ENCODE data around the gene CYP1B1.

Gene CYP1B1

GRCh38 chr2:38098421-38099098, 22.6 kb upstream of the CYP1B1 start:
- Histone ChIP-seq H3K4me1 (ENCODE audit: insufficient read depth, low read length, severe bottlenecking) (no peaks in the 10 kb centered on the region), H3K9me2 (ENCODE audit: low read depth, low read length) (no peaks in the 10 kb centered on the region), H3K9ac (ENCODE audit: low read length) (no peak overlapping the region), H2AFZ (ENCODE audit: low read length) (no peak overlapping the region), H3K36me3 (ENCODE audit: insufficient read depth, low read length) (no peaks in the 10 kb centered on the region), H3K79me2 (ENCODE audit: insufficient read depth, low read length) (no peaks in the 10 kb centered on the region), H3K4me3 (ENCODE audit: low read depth, low read length, poor library complexity, severe bottlenecking) (no peak overlapping the region), H4K20me1 (ENCODE audit: insufficient read depth, low read length) (no peaks in the 10 kb centered on the region), H3K9me3 (ENCODE audit: low read length) (no peaks in the 10 kb centered on the region), H3F3A (ENCODE audit: insufficient read depth, low read length) (no peaks in the 10 kb centered on the region), H3K27ac (ENCODE audit: low read depth, low read length, poor library complexity, severe bottlenecking) (no peak overlapping the region), H3K4me2 (ENCODE audit: low read length) (no peak overlapping the region), H3K27me3 (ENCODE audit: insufficient read depth, low read length) (no peaks in the 10 kb centered on the region)
- TF ChIP-seq EZH2 (IDR thresholded peaks at IDR 0.05; ENCODE audit: borderline replicate concordance, low read length) (no peak), CTCF (IDR thresholded peaks at IDR 0.05; ENCODE audit: low read length) (no peak)

- Histone ChIP-seq H4K20me1 (ENCODE audit: insufficient read depth, low read length) (no peaks in the 10 kb centered on the region), H3K9me2 (ENCODE audit: low read depth, low read length) (no peaks in the 10 kb centered on the region), H3K36me3 (ENCODE audit: insufficient read depth, low read length) (no peaks in the 10 kb centered on the region), H3K4me2 (ENCODE audit: low read length) (no peak overlapping the region), H3K9ac (ENCODE audit: low read length) (no peak overlapping the region), H3F3A (ENCODE audit: insufficient read depth, low read length) (no peaks in the 10 kb centered on the region), H3K9me3 (ENCODE audit: low read length) (no peaks in the 10 kb centered on the region), H3K4me1 (ENCODE audit: insufficient read depth, low read length, severe bottlenecking) (no peaks in the 10 kb centered on the region), H2AFZ (ENCODE audit: low read length) (no peak overlapping the region), H3K27ac (ENCODE audit: low read depth, low read length, poor library complexity, severe bottlenecking) (no peak overlapping the region), H3K27me3 (ENCODE audit: insufficient read depth, low read length) (no peaks in the 10 kb centered on the region), H3K79me2 (ENCODE audit: insufficient read depth, low read length) (no peaks in the 10 kb centered on the region), H3K4me3 (ENCODE audit: low read depth, low read length, poor library complexity, severe bottlenecking) (no peak overlapping the region)
- TF ChIP-seq EZH2 (IDR thresholded peaks at IDR 0.05; ENCODE audit: borderline replicate concordance, low read length) (no peak), CTCF (IDR thresholded peaks at IDR 0.05; ENCODE audit: low read length) (no peak)
Observed at GRCh38 chr2:38097988-38098385, 22.0 kb upstream of the CYP1B1 start.

GRCh38 chr2:38097258-38097987, 21.5 kb upstream of the CYP1B1 start:
- Histone ChIP-seq H3K9me3 (ENCODE audit: low read length) (no peaks in the 10 kb centered on the region), H3K9ac (ENCODE audit: low read length) (no peak overlapping the region), H3K9me2 (ENCODE audit: low read depth, low read length) (no peaks in the 10 kb centered on the region), H3F3A (ENCODE audit: insufficient read depth, low read length) (no peaks in the 10 kb centered on the region), H3K79me2 (ENCODE audit: insufficient read depth, low read length) (no peaks in the 10 kb centered on the region), H3K36me3 (ENCODE audit: insufficient read depth, low read length) (no peaks in the 10 kb centered on the region), H3K4me1 (ENCODE audit: insufficient read depth, low read length, severe bottlenecking) (no peaks in the 10 kb centered on the region), H3K4me3 (ENCODE audit: low read depth, low read length, poor library complexity, severe bottlenecking) (no peak overlapping the region), H3K27ac (ENCODE audit: low read depth, low read length, poor library complexity, severe bottlenecking) (no peak overlapping the region), H3K27me3 (ENCODE audit: insufficient read depth, low read length) (no peaks in the 10 kb centered on the region), H4K20me1 (ENCODE audit: insufficient read depth, low read length) (no peaks in the 10 kb centered on the region), H3K4me2 (ENCODE audit: low read length) (no peak overlapping the region), H2AFZ (ENCODE audit: low read length) (no peak overlapping the region)
- TF ChIP-seq EZH2 (IDR thresholded peaks at IDR 0.05; ENCODE audit: borderline replicate concordance, low read length) (no peak), CTCF (IDR thresholded peaks at IDR 0.05; ENCODE audit: low read length) (no peak)

Measured in OCI-LY1 (cell line).